ENCODE measurements around the gene AXIN1.
"Not testable (repeated sequence)": the region's sequence is repeated elsewhere in the genome, so short reads cannot be mapped to it uniquely, and the experiment has no call there.

Gene AXIN1

DNA sequence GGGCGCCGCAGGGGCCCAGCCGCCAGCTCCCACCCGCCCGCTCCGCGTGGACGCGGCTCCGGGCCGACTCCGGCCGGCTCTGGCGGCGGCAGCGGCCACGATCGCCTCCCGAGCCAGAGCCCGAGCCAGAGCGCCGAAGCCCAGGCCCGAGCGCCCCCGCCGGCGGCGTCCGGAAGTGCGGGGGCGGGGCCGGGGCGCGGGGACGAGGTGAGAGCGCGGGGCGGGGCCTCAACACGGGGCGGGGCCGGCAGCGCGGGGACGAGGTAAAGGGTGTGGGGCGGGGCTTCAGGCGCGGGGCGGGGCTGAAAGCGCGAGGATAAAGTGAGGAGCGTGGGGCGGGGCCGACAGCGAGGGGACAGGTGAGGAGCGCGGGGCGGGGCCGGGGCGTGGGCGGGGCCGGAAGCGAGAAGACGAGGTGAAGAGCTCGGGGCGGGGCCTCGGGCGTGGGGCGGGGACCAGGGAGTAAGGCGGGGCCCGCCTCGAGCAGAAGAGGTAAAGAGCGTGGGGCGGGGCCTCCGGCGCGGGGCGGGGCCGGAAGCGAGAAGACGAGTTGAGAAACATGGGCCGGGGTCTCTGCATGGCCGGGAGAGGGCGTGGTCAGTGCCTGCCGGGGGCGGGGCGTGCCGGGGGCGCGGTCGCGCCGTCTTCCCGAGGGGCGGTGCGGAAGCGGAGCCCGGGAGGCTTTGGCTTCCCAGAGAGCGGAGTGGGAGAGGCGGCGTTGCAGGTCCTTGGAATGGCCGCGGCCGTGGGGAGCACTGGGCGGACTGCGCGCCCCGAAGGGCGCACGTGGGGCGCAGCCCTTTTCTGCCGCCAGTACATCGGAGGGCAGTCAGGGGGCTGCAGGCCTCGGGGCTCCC, at the start of gene AXIN1:
AXIN1 (minus strand) TSS at position 177 of the 857 bp plus-strand sequence. CDS start 5,698 bp downstream, outside the sequence.
- DNase-seq (ENCODE audit: low read depth in 2 of 2), result peak; percentile 100

DNA sequence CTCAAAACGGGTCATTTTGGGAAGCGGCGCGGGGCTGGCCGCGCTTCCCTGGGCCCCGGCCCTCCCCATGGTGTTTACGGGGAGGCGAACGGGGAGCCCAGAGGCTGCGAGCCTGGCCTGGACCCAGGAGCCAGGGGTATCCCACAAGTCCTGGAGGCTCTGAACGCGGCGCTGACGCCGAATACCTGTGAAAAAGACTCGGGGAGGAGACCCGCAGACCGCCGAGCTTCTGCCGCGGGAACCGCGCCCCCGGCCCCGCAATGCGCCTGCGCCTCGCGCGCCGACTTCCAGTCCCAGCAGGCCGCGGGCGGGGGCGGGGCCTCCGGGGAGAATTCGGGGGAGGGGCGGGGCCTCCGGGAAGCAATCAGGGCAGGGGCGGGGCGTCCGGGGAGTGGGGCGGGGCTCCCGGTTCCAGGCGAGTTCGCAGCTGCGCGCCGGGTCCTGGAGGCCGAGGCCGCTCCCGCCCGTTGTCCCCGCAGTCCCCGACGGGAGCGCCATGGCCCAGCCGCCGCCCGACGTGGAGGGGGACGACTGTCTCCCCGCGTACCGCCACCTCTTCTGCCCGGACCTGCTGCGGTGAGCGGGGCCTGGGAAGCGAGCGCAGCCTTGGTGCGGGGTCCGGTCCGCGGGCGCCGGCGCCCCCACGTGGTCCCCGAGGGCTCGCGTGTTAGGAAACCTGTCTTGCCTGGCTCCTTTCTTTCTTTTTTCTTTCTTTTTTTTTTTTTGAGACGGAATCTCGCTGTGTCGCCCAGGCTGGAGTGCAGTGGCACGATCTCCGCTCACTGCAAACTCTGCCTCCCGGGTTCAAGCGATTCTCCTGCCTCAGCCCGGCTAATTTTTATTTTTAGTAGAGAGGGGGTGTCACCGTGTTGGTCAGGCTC, 49.2 kb upstream of the AXIN1 start, which contains the start of gene DECR2:
DECR2 (plus strand) TSS at position 418 of the 881 bp plus-strand sequence; CDS start at position 497, 79 bp downstream.
- peak; percentile 94 to 96 for DNase-seq (ENCODE audit: low read depth in 2 of 2)

DNA sequence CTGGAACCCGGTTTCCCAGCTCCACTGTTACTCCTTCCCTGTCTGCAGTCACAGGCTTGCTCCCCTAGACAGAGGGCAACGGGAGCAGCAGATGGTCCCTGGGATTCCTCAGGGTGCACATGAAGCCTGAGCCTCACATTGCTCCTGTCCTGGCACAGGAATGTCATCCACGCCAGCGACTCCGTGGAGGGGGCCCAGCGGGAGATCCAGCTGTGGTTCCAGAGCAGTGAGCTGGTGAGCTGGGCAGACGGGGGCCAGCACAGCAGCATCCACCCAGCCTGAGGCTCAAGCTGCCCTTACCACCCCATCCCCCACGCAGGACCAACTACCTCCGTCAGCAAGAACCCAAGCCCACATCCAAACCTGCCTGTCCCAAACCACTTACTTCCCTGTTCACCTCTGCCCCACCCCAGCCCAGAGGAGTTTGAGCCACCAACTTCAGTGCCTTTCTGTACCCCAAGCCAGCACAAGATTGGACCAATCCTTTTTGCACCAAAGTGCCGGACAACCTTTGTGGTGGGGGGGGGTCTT, 47.6 kb upstream of the AXIN1 start:
- no peak for DNase-seq (ENCODE audit: low read depth in 2 of 2)

- DNase-seq (ENCODE audit: low read depth in 2 of 2), result no peak
Measured at GRCh38 chr16:399340-400019, 47.0 kb upstream of the AXIN1 start.

- DNase-seq (ENCODE audit: low read depth in 2 of 2), result no peak
Measured at GRCh38 chr16:398561-399339, 46.2 kb upstream of the AXIN1 start.

GRCh38 chr16:397736-398332, 45.3 kb upstream of the AXIN1 start:
- DNase-seq (ENCODE audit: low read depth in 2 of 2), result no peak

DNA sequence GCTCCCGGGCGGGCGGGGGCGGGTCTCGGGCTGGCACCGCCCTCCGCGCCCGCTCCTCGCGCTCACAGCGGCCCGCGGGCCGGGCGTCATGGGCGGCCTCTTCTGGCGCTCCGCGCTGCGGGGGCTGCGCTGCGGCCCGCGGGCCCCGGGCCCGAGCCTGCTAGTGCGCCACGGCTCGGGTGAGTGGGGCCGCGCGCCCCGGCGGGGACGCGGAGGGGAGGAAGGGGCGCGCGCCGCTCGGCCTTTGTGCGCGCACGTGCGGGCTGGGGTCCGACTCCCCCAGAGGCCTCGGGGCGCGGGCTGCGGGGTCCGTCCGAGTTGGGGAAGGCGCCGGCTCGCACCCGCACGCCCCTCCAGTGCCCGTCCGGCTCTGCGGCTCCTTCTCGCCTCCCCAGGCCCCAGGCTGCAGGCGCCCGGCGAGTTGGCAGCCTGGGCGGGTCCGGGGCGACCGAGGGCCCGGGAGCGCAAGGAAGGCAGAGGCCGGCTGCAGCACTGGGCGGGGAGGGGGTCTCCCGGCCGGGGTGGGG, 44.7 kb upstream of the AXIN1 start, which contains the start of gene NME4:
NME4 (plus strand) TSS at position 65 of the 527 bp plus-strand sequence; CDS start at position 89, 24 bp downstream.
- DNase-seq (ENCODE audit: low read depth in 2 of 2), result no peak

DNA sequence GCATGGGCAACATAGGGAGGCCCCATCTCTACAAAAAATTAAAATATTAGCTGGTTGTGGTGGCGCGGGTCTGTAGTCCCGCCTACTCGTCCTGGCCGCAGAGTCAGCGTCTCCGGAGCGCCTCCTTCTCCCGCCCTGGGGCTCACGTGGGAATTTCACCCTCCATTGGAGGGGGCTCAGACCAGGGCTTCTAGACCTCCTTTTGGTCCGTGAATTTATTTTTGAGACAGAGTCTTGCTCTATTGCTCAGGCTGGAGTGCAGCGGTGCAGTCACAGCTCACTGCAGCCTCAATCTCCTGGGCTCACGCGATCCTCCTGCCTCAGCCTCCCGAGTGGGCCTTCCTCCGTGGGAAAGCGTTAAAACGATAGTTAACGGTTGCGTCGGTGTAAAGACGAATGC, 44.1 kb upstream of the AXIN1 start:
- no peak for DNase-seq (ENCODE audit: low read depth in 2 of 2)

DNA sequence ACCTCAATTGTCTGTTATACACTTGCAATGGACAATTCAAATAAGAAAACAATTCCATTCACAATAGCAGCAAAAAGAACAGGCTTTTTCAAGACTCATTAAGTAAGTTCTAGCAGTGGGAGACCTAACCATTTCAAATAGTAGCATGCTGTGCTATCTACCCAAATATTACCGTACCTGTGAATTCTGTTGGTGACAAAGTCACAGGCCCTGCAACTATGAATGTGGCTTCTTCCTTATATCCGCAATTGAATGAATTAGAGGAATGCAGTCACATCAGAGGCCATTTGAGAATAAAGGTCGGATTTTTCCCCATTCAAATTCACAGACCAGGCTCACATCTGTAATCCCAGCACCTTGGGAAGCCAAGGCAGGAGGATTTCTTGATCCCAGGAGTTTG, 43.7 kb upstream of the AXIN1 start:
- no peak for DNase-seq (ENCODE audit: low read depth in 2 of 2)

GRCh38 chr16:392450-393030, 40.0 kb upstream of the AXIN1 start:
- DNase-seq (ENCODE audit: low read depth in 2 of 2), result no peak

DNA sequence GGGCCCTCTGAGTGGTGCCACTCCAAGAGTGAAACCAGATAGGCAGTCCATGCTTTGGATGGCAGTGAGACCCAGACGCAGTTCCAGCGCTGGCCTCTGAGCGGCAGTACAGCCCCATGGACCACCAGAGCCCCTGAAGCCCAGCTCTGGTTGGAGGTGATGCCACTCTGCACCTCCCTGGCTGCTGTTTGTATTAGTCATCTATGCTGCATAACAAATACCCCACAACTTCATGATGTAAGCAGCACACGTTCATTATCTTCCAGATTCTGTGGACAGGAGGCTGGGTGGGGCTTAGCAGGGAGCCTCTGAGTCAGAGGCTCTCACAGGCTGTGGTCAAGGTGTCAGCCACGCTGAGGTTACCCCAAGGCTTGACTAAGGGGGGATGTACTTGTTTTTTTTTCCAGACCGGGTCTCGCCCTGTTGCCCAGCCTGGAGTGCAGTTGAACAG, 39.4 kb upstream of the AXIN1 start:
- DNase-seq (ENCODE audit: low read depth in 2 of 2), result peak; percentile 61 to 72

DNA sequence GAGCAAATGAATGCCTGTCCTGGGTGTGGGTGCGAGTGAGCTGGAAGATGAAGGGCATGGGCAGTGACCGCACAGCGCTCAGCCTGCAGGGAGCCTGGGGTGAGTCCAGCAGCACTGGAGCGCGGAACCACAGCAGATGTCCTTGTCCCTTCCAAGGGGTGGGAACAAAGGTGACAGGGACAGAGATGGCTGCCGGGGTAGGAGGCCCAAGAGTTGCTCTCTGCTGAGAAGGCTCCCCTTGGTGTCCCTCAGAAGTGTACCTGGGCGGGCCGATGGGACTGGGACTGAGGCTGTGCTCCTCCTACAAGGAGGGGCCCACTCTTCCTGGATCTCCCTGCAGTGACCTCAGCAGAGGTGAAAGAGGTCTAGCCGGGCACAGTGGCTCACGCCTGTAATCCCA, 36.8 kb upstream of the AXIN1 start:
- no peak for DNase-seq (ENCODE audit: low read depth in 2 of 2)

DNA sequence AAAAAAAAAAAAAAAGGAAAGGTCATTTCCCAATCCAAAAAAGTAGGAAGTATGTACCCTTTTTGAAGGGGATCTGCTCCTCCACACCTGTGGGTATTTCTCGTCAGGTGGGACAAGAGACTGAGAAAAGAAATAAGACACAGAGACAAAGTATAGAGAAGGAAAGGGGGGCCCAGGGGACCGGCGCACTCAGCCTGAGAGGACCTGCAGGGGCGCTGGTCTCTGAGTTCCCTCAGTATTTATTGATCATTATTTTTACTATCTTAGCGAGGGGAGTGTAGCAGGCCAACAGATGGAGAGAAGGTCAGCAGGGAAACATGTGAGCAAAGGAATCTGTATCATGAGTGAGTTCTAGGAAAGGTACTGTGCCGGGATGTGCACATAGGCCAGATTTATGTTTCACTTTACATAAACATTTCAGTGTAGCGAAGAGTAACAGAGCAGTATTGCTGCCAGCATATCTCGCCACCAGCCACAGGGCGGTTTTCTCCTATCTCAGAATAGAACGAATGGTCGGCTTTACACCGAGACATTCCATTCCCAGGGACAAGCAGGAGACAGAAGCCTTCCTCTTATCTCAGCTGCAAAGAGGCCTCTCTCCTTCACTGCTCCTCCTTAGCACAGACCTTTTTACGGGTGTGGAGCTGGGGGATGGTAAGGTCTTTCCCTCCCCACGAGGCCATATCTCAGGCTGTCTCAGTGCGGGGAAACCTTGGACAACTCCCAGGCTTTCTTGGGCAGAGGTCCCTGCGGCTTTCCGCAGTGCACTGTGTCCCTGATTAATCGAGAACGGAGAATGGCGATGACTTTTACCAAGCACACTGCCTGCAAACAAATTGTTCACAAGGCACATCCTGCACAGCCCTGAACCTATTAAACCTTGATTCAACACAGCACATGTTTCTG, 35.5 kb upstream of the AXIN1 start:
- not testable (repeated sequence) for DNase-seq (ENCODE audit: low read depth in 2 of 2)

GRCh38 chr16:386641-387156, 34.2 kb upstream of the AXIN1 start:
- no peak for DNase-seq (ENCODE audit: low read depth in 2 of 2)

- DNase-seq (ENCODE audit: low read depth in 2 of 2), result peak in 1 of 2 donors; percentile 32
Measured at GRCh38 chr16:383326-384051, 31.0 kb upstream of the AXIN1 start.

GRCh38 chr16:381789-382717, 29.5 kb upstream of the AXIN1 start, which contains the start of gene PGAP6:
PGAP6 (minus strand) TSS chr16:381978; CDS start chr16:381821, 157 bp downstream.
- DNase-seq (ENCODE audit: low read depth in 2 of 2), result peak; percentile 31 to 38
